GM12878 (cell line): ENCODE data around the gene TIGD7. TPM values are rescaled to one million over a fixed set of nuclear protein-coding genes. Genes with fewer than 3 reads are reported as not detected.

Experiments
- BCLAF1 ChIP-seq: fragments of 450-650 bp; IDR thresholded peaks from 2 replicates; pipeline ENCODE4 v1.6.1; 2017; ENCODE audit warnings: antibody characterized with exemption, mild to moderate bottlenecking, moderate library complexity
- BHLHE40 ChIP-seq, 2 experiments: fragments of 450-650 bp in 1 of 2; IDR thresholded peaks; 2 replicates each; pipeline ENCODE4 v1.6.1; 2011 to 2017; ENCODE audit warnings: low read depth in 2 of 2, borderline replicate concordance in 1 of 2, improper control_type of control experiment in 1 of 2, low read length in 1 of 2, mild to moderate bottlenecking in 1 of 2
- CBFB ChIP-seq: IDR thresholded peaks from 2 replicates; pipeline ENCODE4 v1.6.1; 2016; ENCODE audit warnings: antibody characterized with exemption, low read depth
- CBX5 ChIP-seq: sonication (generic); IDR thresholded peaks from 2 replicates; pipeline ENCODE4 v1.6.1; 2016; ENCODE audit warnings: low read depth, moderate library complexity, mild to moderate bottlenecking, inconsistent platforms
- CHD4 ChIP-seq: fragments of 200-600 bp; sonication (generic); IDR thresholded peaks from 2 replicates; pipeline ENCODE4 v1.6.1; 2016; ENCODE audit warnings: mild to moderate bottlenecking
- CREB1 ChIP-seq: IDR thresholded peaks from 2 replicates; pipeline ENCODE4 v1.6.1; 2012; ENCODE audit warnings: low read depth, mild to moderate bottlenecking, inconsistent platforms
- ELK1 ChIP-seq: IDR thresholded peaks from 2 replicates; pipeline ENCODE4 v1.6.1; 2012; ENCODE audit warnings: low read depth, low read length, improper control_type of control experiment
- HDAC6 ChIP-seq: fragments of 200-600 bp; sonication (generic); IDR thresholded peaks from one replicate; pipeline ENCODE4 v1.8.0; 2017; ENCODE audit warnings: antibody characterized with exemption; ENCODE audit not compliant: unreplicated experiment
- JUNB ChIP-seq: IDR thresholded peaks from 2 replicates; pipeline ENCODE4 v1.6.1; 2016; ENCODE audit warnings: antibody characterized with exemption, mild to moderate bottlenecking
- LARP7 ChIP-seq: fragments of 450-650 bp; IDR thresholded peaks from 2 replicates; pipeline ENCODE4 v1.6.1; 2017; ENCODE audit warnings: mild to moderate bottlenecking
- MEF2B ChIP-seq: fragments of 450-650 bp; IDR thresholded peaks from 2 replicates; pipeline ENCODE4 v1.6.1; 2018; ENCODE audit warnings: mild to moderate bottlenecking, moderate library complexity; ENCODE audit not compliant: partially characterized antibody, poor library complexity, severe bottlenecking
- POLR2AphosphoS2 ChIP-seq: IDR thresholded peaks from 2 replicates; pipeline ENCODE4 v1.6.1; 2011; ENCODE audit warnings: low read depth, mild to moderate bottlenecking, low read length, improper control_type of control experiment, moderate library complexity
- SREBF2 ChIP-seq: IDR thresholded peaks from 2 replicates; pipeline ENCODE4 v1.6.1; 2012; ENCODE audit warnings: mild to moderate bottlenecking, low read length
- YY1 ChIP-seq: IDR thresholded peaks from 2 replicates; pipeline ENCODE4 v1.6.1; 2011; ENCODE audit warnings: low read depth, mild to moderate bottlenecking, low read length
- ZNF207 ChIP-seq: fragments of 450-650 bp; IDR thresholded peaks from 2 replicates; pipeline ENCODE4 v1.6.1; 2014; ENCODE audit warnings: antibody characterized with exemption, mild to moderate bottlenecking, borderline replicate concordance
- ZNF24 ChIP-seq: fragments of 450-650 bp; IDR thresholded peaks from 2 replicates; pipeline ENCODE4 v1.6.1; 2017; ENCODE audit warnings: antibody characterized with exemption, mild to moderate bottlenecking
- ZNF687 ChIP-seq: fragments of 450-650 bp; IDR thresholded peaks from 2 replicates; pipeline ENCODE4 v1.6.1; 2017; ENCODE audit warnings: mild to moderate bottlenecking, moderate library complexity
- polyA plus RNA-seq, 11 experiments: library from polyadenylated mRNA; depleted of rRNA in 4 of 11; unstranded in 6 of 11; stranded (reverse) in 5 of 11; fragments of >200 nt; fragmentation: Nextera tagmentation in 4 of 11; fragmentation: Illumina TruSeq in 1 of 11; extraction: Ambion mirVana in 4 of 11; extraction: Trizol in 1 of 11; gene quantifications; 1 replicate in 1 of 11; 2 replicates in 10 of 11; pipeline versions ENCODE4 v1.2.1 to v1.2.3, GENCODE V29; 2011 to 2016; ENCODE audit warnings: inconsistent platforms in 2 of 11, missing spikeins in 2 of 11, low read depth in 1 of 11
- total RNA-seq, 4 experiments: library from RNA; depleted of rRNA in 3 of 4; stranded (reverse); fragments of >200 nt in 3 of 4; fragmentation: Illumina TruSeq in 1 of 4; extraction: Trizol in 1 of 4; gene quantifications; 2 replicates each; pipeline versions ENCODE4 v1.2.1 to v1.2.3, GENCODE V29; 2013 to 2021

Gene TIGD7
- total and polyA plus RNA-seq, 10 of the 15 experiments (the other 5 are each of a cell fraction or from before 2014, with no cell fraction given) = 0.37 to 3.8 (median 3.0) TPM

DNA sequence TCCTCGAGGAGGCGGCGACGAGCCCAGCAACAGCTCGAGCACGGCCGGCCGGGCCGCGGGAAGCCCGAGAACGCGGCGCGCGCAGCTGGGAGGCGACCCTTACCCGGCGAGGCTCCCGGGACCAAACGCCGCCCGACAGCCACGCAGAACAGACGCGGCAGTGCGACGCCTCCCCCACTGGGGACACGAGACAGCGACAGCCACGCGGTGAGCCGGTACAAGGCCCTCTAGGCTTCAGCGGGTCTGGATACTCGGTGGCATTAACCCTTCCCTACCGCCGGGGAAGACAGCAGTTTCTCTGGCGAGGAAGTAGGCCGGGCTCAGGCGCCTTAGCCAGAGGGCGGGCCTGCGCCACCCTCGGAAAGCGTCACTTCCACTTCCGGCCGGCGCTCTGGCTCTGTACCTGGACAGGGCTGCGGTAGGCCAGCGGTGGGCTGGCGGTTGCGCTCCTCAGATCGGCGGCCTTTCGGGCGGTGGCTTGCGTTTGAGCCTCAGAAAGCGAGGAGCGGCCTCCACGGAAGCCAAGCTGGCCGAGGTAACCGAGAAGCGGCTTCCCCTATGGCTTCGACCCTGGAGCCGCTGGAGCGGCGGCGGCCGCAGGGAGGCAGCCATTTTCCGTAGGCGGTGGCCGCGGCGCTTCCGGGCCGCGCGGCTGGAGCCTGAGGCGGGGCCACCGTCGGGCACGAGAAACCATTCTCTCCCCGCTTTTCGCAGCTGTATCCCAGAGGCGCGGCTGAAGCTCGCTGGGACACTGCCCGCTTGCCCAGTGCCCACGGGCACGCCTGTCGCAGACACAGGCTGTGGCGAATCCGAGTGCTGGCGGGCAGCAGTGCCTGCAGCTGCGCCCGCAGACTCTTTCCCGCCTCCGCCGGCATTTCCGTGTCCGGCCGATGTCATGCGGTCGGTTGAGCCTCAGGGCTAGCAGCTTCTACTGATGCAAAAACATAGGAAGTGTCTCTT, at the start of gene TIGD7, which contains the start of gene ZNF75A (continued):
- TF ChIP-seq CREB1 (peak; percentile 88), JUNB (no peak), CBX5 (peak; percentile 27), HDAC6 (no peak), ZNF207 (peak; percentile 36; the same call in 1 of the 2 replicates), CBFB (no peak; the same call in 1 of the 2 replicates), LARP7 (peak; percentile 75), MEF2B (peak; percentile 26), ZNF687 (peak; percentile 92), YY1 (peak; percentile 95), SREBF2 (no peak; the same call in 1 of the 2 replicates), BCLAF1 (no peak), CHD4 (no peak), BHLHE40 (IDR thresholded peaks at IDR 0.05; ENCODE audit: borderline replicate concordance in 1 of 2, low read depth in 2 of 2, low read length in 1 of 2) (peak; percentile 36 to 78; a peak in 3 of 4 replicates), POLR2AphosphoS2 (no peak; the same call in 1 of the 2 replicates), ZNF24 (no peak), ELK1 (peak; percentile 83)
